Measurements from ENCODE around the gene RBAK.
"Not testable (repeated sequence)": the region's sequence is repeated elsewhere in the genome, so short reads cannot be mapped to it uniquely, and the experiment has no call there.

The RBAK gene

DNA sequence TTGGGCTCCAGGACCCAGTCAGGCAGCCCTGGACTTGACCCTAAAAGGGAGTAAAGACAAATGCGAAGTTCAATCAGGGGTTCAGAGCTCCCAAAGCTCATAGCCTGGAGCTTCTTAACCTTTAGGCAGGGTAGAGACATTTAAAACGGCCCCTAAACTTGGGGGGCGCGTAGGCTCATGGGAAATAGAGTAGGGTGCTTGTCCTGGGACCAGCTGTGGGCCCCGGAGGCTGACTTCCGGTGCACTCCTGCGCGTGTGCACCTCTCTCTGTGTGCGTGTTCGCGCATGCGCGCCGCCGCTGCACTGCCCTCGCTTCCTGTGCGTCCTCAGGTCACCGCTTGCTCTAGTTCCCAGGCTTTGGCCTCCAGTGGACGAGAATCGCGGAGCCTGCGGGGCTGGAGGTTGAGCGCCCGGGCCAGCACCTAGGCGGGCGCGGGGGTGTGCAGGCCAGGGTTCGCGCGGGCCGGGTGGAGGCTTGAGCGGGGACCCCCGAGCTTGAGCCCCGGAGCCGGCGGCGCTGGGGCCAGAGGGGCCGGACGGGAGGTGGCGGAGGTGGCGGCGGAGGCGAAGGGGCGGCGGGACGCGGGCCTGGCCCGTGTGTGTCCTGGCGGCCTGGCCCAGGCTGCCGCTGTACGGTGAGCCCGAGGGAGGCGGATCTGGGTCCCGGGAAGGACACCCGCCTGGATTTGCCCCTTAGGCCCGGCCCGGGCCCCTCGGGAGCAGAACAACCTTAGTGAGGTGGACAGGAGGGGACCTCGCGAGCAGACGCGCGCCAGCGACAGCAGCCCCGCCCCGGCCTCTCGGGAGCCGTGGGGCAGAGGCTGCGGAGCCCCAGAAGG lies at the start of gene RBAK:
Gene RBAK (plus strand): TSS at position 303 of the 839 bp plus-strand sequence. CDS start 2,217 bp downstream, outside the sequence.
- DNase-seq: peak; percentile 86

DNA sequence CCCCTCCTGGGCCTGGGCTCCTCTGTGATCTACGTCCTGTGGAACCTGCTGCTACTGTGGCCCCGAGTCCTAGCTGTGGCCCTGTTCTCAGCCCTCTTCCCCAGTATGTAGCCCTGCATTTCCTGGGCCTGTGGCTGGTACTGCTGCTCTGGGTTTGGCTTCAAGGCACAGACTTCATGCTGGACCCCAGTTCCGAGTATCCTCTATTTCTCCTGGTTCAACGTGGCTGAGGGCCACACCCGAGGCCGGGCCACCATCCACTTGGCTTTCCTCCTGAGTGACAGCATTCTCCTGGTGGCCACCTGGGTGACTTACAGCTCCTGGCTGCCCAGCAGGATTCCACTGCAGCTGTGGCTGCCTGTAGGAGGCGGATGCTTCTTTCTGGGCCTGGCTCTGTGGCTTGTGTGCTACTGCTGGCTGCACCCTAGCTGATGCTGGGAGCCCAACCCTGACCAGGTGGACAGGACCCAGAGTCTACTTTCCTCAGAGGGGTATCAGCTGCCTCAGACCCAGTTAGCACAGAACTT lies 48.9 kb upstream of the RBAK start:
- DNase-seq: no peak

DNA sequence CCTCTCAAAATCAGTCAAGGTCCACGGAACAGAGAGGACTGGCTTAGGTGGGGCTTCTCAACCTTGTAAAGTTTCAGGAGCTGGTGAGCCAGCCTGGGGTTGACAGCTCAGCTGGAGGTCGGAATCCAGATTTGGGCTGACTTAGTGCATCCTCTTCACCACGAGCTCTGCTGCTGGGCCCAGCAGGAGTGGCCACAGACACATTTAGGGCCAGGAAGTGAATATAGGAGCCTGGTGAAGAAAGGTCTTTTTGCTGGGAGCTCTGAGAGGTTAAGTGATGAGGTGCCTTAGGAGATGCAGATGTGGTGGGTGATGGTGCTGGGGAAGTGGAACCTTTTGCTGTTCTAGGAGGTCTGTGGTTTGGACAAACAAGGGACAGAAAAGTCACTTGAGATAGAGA lies 47.4 kb upstream of the RBAK start:
- DNase-seq: no peak

DNA sequence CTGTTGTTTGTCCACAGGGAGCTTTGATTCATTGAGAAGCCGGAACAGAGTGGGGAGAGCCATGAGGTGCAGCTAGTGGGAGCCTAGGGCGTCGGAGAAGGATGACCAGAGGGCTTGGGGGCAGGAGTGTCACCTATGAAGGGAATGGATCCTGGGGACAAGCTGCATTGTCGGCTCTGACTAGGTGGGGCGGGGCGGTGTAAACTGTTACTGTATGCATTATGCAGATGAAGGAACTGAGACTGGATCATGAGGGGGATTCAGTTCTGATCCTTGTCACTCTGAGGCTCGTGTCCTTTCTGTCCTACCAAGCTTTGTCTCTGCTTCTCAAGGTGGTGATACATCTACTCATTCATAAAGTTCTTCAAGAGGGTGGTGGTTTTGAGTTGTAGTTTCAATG lies 46.8 kb upstream of the RBAK start:
- no peak for DNase-seq

DNA sequence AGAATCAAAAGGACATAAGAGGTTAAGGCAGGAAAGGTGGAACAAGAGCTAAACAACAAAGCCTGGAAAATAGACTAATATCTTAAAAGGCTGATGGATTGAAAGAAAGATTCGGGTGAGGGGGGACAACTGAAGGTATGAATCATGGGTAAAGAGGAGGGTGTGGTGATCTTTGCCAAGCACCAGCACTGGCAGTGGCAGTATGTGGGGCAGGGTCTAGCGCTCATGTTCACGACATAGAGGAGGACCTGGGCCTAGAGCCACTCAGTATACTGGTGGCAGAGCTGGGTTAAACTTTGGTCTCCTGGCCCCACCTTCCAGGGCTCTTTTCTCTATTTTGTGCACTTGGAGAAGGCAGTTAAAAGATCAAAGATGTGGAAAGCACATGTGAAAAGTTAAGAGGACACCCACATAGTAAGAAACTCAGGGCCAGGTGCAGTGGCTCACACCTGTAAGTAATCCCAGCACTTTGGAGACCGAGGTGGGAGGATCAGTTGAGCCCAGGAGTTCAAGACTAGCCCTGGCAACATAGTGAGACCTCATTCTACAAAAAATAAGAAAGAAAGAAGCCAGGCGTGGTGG lies 46.2 kb upstream of the RBAK start:
- no peak for DNase-seq

DNA sequence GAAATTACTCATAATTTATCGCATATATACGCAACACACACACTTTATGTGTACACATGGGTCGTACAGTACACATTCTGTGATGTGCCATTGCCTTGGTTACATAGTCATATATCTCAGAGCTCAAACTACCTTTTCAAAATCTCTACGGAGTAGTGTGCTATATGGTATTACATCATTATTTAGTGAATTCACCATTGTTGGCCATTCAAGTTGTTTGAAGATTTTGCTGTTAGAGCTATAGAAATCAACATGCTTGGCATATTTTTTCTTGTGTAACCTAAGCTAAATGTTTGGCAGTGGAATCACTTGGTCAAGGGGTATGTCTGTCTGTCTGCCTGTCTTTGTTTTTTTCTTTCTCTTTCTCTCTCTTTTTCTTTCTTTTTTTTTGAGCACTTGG lies 44.7 kb upstream of the RBAK start:
- no peak for DNase-seq

DNA sequence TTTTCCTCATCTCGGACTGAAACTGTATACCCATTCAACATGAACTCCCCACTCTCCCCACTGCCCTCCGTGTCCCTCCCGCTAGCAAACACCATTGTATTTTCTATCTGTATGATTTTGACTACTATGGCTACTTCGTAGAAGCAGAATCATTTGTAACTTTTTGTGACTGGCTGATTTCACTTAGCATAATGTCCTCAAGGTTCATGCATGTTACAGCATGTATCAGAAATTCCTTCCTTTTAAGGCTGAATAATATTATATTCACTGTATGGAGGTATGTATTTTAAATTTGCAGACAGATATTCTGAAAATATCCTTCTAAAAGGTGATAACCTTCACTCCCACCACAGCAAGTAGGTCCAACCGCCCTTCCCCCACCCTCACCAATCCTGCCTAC lies 43.7 kb upstream of the RBAK start:
- no peak for DNase-seq

DNA sequence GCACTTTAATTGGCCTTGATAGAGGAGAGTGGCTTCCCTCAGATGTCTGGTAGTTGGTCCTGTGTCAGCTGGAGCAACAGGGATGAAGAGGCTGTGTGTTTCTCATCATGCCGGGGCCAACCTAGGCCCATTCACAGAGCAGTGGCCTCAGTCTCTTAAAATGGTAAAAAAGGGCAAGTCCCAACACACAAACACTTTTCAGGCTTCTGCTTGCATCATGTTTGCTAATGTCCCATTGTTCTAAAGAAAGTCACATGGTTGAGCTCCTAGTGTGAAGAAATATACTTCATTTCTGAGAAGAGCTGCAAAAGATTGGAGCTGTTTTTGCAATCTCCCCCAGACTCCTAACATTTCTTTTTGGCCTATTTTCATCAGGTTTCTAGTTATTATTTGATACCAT lies 40.6 kb upstream of the RBAK start:
- no peak for DNase-seq

DNA sequence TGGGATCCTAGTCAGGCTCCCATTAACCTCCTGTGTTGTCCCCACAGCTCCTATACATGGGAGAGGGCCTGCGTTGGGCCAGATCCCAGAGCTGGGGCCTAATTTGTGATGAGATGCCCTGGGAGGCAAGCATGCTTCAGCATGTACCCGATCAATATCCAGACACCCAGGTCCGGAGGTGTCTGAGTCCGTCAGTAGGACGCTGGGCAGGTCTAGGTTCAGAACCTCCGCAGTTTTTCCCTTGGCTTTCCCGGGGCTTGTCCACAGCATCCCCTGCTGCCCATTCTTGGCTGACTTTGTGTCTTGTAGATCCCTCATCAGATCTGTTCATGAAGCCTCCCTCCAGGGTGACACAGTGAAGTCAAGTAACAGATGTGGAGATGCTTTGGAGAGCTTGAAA lies 32.7 kb upstream of the RBAK start:
- no peak for DNase-seq

DNA sequence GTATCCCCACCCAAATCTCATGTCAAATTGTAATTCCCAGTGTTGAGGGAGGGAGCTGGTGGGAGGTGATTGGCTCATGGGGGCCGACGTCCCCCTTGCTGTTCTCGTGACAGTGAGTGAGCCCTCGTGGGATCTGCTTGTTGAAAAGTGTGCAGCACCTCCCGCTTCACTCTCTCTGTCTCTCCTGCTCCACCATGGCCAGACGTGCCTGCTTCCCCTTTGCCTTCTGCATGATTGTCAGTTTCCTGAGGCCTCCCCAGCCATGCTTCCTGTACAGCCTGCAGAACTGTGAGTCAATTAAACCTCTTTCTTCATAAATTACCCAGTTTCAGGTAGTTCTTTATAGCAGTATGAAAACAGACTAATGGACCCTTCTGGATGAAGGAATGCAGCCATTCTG lies 29.7 kb upstream of the RBAK start:
- DNase-seq: not testable (repeated sequence)

DNA sequence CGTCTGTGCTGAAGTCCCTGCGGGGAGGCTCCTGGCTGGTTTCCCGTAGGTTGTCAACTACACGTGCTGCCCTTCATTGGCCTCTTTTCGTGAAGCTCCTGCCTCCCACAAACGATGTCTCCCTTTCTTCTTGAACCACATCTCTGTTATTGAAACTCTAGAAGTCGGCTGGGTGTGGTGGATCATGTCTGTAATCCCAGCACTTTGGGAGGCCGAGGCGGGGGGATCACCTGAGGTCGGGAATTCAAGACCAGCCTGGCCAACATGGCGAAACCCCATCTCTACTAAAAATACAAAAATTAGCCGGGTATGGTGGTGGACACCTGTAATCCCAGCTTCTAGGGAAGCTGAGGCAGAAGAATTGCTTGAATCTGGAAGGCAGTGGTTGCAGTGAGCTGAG lies 28.0 kb upstream of the RBAK start:
- not testable (repeated sequence) for DNase-seq

DNA sequence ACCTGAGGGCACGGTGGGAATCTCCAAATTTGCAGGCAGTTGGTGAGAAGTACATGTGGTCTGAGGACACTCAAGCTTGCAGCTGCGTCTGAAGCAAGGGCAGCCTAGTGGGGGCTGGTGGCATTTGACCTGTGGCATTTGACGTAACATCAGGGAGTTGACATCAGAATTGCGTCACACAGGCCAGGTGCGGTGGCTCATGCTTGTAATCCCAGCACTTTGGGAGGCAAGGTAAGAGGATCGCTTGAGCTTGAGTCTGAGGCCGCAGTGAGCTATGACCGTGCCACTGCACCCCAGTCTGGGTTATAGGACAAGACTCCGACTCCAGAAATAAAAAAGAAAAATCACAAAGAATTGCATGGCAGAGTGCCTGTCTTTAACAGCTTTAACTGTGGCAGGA lies 25.6 kb upstream of the RBAK start:
- DNase-seq: no peak

DNA sequence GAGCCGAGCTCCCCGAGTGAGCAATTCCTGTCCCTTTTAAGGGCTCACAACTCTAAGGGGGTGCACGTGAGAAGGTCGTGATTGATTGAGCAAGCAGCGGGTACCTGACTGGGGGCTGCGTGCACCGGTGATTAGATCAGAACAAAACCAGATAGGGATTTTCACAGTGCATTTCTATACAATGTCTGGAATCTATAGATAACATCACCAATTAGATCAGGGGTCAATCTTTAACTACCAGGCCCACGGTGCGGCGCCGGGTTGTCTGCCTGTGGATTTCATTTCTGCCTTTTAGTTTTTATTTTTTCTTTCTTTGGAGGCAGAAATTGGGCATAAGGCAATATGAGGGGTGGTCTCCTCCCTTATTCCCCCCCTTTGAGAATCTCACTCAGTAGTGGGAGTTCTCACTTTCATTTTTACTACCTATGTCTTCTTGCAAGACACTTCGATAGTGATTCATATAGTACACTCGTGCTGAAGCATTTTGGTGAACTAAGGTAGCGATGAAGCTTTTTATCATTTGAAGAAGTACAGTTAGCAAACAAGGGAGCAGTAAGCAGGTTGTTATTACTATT lies 24.6 kb upstream of the RBAK start:
- DNase-seq: not testable (repeated sequence)

DNA sequence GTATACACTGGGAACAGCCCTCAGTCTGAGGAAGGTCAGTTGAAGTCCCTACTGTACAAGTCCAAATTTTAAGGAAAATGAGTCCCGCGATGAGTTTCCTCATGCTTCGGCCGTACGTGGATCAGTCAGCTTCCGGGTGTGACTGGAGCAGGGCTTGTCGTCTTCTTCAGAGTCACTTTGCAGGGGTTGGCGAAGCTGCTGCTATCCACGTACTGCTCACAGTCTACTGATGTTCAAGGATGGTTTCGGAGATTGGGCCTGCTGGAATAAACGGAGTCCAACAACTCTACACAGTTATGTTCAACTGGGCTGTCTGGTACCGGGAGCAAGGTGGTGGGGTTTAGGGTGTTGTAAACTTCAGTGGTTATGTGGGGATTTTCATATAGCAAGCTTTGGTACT lies 22.0 kb upstream of the RBAK start:
- DNase-seq: not testable (repeated sequence)

DNA sequence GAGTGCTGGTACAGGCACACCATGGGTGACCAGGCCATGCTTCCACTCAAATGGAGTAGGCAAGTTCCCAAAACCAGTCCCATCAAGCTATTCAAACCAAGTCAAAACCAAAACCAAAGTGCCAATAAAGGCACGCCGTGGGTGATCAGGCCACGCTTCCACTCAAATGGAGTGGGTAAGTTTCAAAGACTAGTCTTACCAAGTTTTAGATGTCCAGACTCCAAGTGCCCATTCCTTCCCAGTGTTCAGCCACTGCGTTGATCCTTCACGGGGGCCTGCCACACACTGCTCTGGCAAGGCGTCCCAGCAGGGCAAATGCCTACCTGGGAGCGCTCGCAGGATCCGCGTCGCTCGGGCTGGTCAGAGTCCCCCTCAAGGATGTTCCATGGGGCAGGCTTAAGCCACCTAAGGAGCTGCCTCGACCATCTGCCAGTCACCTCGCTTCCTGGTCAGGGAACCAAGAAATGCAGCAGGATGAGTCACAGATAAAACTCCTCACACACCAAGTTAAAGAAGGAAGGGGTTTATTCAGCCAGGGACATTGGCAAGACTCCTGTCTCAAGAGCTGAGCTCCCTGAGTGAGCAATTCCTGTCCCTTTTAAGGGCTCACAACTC lies 17.8 kb upstream of the RBAK start:
- not testable (repeated sequence) for DNase-seq

DNA sequence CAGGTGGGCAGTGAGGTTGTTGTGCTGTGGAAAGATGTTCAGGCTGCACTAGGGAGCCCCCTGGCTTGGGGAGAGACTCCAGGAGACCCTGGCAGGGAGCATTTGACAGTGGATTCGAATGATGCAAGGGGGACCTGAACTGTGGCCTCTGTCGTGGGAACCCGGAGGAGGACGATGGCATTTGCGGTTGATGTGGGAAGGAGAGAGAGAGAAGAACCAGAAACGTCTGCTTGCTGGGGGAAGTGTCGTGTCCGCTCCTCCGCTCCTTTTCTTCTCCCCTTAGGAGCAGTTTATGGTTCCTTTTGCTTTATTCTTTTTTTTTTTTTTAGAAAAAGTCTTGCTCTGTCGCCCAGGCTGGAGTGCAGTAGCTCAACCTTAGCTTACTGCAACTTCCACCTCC lies 12.5 kb upstream of the RBAK start:
- DNase-seq: not testable (repeated sequence)

DNA sequence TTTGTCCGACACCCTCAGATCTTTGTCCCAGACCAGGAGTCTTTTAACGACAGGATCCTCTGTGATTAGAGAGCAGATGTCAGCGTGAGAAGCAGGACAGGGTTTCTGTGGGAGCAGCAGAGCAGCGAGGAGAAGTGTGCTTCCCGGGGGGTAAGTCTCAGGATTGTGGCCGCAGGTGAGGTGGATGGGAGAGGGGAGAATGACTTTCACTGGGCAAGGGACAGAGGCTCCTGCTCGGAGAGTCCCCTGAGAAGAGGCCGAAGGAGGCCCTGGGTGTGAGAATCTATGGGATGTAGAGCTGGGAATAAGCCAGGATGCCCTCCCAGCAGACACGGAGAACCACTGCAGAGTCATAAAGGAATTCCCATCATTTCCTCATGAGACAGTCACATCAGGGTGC lies 10.4 kb upstream of the RBAK start:
- no peak for DNase-seq

DNA sequence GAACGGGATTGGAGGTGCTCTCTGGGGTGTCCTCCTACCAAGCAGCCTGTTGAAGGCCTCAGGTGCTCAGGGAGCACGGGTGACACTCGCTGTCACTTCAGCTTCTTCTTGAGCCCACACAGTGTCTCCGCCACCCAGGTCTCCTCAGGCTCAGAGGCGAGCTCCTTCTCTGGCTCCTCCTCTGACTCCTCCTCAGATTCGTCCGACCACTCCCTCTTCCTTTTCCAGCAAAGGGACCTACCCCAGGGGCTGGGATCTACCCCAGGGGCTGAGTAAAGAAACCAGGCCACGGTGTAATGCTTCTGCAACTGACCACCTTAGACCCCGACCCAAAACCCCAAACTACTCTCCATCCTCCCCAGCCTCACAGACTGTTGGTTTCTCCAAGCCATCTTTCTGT lies 9.2 kb upstream of the RBAK start:
- no peak for DNase-seq

DNA sequence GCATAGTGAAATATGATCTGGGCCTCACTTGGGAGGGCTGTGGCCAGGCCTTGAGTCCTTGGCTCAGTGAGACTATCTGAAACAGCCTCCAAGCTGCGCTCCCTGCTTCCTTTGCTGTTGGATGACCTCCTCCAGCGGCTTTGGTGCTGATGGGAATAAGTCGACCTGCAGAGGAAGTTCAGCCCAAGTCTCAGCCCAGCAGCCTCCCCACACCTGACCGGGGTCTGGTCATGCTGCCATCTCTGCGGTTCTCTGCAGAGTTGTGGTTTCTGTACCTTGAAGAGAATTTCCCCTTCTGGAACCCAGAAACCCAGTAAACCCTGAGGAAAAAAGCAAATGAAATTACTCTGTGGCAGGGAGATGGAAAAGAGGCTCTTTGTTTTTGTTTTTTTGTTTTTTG lies 4.6 kb upstream of the RBAK start:
- no peak for DNase-seq

DNA sequence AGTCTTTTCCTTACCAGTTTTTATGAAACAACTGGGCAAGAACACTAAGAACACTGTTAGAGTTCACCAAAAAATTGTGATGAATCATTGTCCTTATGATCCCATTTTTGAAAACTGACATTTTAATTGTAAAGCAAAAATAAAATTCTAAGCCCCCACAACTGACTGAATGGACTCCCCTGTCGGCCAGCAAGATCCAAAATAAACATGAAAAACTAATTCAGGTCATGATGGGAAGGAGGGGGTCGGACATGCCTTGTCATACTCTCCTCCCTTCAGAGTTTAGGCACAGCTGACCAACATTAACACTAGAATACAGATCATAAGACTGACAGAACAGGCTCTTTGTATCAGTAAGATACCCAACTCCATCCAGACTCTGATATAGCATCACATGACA lies 2.0 kb upstream of the RBAK start:
- no peak for DNase-seq

DNA sequence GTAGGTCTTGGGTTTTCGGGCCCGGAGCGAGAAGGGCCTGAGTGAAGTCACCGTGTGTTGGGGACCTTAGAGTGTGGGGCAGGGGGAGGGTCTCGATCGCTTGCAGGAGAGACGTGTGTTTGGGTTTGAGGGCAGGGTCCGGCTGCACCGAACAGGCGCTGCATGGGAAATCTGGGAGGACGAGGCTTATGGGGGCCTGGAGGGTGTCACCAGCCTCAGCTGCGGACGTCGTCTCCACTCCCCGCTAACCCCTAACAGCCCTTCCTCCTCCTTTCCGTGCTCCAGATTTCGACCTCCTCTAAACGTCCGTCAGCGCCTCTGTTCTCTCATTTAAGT lies 705 bp downstream of the RBAK start:
- not testable (repeated sequence) for DNase-seq

DNA sequence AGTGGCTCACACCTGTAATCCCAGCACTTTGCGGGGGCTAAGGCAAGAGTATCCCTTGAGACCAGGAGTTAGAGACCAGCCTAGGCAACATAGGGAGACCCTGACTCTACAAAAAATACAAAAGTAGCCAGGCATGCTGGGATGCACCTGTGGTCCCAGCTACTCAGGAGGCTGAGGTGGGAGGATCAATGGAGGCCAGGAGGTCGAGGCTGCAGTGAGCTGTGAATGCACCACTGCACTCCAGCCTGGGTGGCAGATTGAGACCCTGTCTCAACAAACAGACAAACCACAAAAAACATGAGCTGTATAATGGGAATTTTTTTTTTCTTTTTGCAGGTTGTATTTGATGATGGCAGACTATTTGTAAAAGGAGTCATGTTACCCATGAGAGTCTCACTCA lies 1.5 kb downstream of the RBAK start:
- not testable (repeated sequence) for DNase-seq

DNA sequence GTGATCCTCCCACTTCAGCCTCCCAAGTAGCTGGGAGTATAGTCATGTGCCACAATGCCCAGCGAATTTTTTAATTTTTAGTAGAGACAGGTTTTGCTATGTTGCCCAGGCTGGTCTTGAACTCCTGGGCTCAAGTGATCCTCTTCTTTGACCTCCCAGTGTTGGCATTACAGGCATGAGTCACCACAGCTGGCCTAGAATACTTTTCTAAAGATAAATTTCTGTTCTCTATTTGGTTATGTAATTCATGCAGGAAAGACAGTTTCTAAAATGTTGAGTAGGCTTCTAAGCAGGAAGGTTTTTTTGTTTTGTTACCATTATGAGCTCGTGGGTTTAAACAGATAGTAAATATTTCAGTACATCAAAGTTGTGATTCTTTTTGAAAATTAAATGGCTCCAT lies 5.0 kb downstream of the RBAK start:
- DNase-seq: no peak

DNA sequence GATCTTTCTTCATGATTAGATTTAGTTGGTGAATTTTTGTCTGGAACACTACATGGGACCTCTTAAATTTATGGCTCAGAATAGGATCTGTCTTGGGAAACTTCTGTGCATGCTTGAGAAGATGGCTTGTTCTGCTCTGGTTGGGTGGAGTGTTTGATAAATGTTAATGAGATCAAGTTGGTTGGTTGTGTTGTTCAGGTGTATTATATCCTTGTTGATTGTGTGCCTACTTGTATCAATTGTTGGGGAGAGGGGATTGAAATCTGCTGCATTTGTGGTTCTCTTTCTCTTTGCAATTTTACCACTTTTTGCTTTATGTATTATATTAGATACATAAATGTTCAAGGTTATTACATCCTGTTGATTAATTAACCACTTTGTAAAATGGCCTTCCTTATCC lies 6.1 kb downstream of the RBAK start:
- DNase-seq: not testable (repeated sequence)
